Loucy (cell line): ENCODE measurements around the gene TBC1D3E.
"Not testable (repeated sequence)": the region's sequence is repeated elsewhere in the genome, so short reads cannot be mapped to it uniquely, and the experiment has no call there.

Experiments used
- EZH2phosphoT487 ChIP-seq: fragments of 200-600 bp; IDR thresholded peaks from 2 replicates; pipeline ENCODE4 v1.6.1; 2018; ENCODE audit warnings: antibody characterized with exemption, mild to moderate bottlenecking, moderate library complexity, borderline replicate concordance
- TF ChIP-seq, protein P1 (sequence below): fragments of 200-600 bp; sonication (generic); conservative IDR thresholded peaks from 2 replicates; pipeline ENCODE4 v1.5.1; 2014; ENCODE audit warnings: mild to moderate bottlenecking, antibody characterized with exemption, low read length

DNA sequence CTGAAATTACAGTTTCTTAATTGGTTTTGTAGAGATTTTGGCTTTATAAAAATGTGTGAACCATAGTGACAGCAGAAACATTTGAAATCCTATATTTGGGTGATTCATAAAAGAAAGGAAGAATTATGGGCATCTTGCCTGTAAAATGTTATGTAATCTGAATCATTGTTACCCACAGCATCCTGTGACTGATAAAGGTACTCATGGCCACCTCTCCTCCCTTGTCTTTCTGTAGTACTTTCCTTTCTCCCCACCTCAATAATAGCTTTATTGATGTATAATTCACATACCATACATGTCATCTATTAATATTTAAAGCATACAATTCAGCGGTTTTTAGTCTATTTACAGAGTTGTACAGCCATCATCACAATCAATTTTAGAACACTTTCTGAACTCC, 28.5 kb upstream of the TBC1D3E start:
- TF ChIP-seq, protein P1, sequence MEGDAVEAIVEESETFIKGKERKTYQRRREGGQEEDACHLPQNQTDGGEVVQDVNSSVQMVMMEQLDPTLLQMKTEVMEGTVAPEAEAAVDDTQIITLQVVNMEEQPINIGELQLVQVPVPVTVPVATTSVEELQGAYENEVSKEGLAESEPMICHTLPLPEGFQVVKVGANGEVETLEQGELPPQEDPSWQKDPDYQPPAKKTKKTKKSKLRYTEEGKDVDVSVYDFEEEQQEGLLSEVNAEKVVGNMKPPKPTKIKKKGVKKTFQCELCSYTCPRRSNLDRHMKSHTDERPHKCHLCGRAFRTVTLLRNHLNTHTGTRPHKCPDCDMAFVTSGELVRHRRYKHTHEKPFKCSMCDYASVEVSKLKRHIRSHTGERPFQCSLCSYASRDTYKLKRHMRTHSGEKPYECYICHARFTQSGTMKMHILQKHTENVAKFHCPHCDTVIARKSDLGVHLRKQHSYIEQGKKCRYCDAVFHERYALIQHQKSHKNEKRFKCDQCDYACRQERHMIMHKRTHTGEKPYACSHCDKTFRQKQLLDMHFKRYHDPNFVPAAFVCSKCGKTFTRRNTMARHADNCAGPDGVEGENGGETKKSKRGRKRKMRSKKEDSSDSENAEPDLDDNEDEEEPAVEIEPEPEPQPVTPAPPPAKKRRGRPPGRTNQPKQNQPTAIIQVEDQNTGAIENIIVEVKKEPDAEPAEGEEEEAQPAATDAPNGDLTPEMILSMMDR = not testable (repeated sequence)
- TF ChIP-seq EZH2phosphoT487 = not testable (repeated sequence)
